Measurements from ENCODE around the gene ZNF683.

GRCh38 chr1:26375081-26375480 lies 2.5 kb upstream of the ZNF683 start:
- TF ChIP-seq, protein P1, sequence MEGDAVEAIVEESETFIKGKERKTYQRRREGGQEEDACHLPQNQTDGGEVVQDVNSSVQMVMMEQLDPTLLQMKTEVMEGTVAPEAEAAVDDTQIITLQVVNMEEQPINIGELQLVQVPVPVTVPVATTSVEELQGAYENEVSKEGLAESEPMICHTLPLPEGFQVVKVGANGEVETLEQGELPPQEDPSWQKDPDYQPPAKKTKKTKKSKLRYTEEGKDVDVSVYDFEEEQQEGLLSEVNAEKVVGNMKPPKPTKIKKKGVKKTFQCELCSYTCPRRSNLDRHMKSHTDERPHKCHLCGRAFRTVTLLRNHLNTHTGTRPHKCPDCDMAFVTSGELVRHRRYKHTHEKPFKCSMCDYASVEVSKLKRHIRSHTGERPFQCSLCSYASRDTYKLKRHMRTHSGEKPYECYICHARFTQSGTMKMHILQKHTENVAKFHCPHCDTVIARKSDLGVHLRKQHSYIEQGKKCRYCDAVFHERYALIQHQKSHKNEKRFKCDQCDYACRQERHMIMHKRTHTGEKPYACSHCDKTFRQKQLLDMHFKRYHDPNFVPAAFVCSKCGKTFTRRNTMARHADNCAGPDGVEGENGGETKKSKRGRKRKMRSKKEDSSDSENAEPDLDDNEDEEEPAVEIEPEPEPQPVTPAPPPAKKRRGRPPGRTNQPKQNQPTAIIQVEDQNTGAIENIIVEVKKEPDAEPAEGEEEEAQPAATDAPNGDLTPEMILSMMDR (IDR thresholded peaks at IDR 0.05) = no peak
- no peak for TF ChIP-seq POLR2A (IDR thresholded peaks at IDR 0.05)
